Endothelial cell of umbilical vein (primary cell): ENCODE measurements around the gene PDLIM5. TPM values are rescaled to one million over a fixed set of nuclear protein-coding genes. Genes with fewer than 3 reads are reported as not detected.
A peak's percentile ranks its signal among the peaks of the same experiment; 100 is the strongest.

Source experiments
- BruUV-seq: library from RNA; stranded (reverse); fragments of 400-500 nt; replicated peaks from 2 replicates; lab custom pipeline; 2021; lab: Mats Ljungman, UMichigan
- CTCF ChIA-PET: fragments of 300-600, 350-600 bp; sonication (Branson Sonifier 250); formaldehyde crosslinking; loops from one replicate; lab custom pipeline; 2021; ENCODE audit warnings: antibody characterized with exemption, inconsistent platforms; lab: Charles Lee
- POLR2A ChIA-PET: fragments of 300-600, 350-600 bp; sonication (Branson Sonifier 250); formaldehyde crosslinking; loops from one replicate; lab custom pipeline; 2021; ENCODE audit warnings: antibody characterized with exemption, inconsistent platforms; lab: Charles Lee
- DNase-seq: peaks from one replicate; pipeline ENCODE4 v3.0.0-alpha.2; 2011; ENCODE audit warnings: low read depth, low spot score
- FAIRE-seq: peaks from 2 replicates; lab custom pipeline; 2011; peaks lifted over from hg19 to GRCh38; lab: Jason Lieb, UNC
- H2AFZ ChIP-seq: 2 replicates; pipeline ENCODE4 v1.6.0; 2012; ENCODE audit warnings: low read depth, low read length, control low read depth, inconsistent platforms
- H3K27ac ChIP-seq: 2 replicates; pipeline ENCODE4 v1.5.1; 2011; ENCODE audit warnings: low read depth, mild to moderate bottlenecking, control low read depth, low read length, moderate library complexity; ENCODE audit not compliant: insufficient read depth
- H3K27me3 ChIP-seq, 2 experiments: 2 replicates each; pipeline versions ENCODE4 v1.6.0 to v1.6.1; 2011; ENCODE audit warnings: low read length in 2 of 2, mixed read lengths in 1 of 2; ENCODE audit not compliant: control insufficient read depth in 2 of 2, insufficient read depth in 2 of 2
- H3K36me3 ChIP-seq, 2 experiments: 2 replicates in 1 of 2; 3 replicates in 1 of 2; pipeline ENCODE4 v1.5.1; 2011; ENCODE audit warnings: low read length in 2 of 2, mild to moderate bottlenecking in 1 of 2, moderate library complexity in 1 of 2; ENCODE audit not compliant: control insufficient read depth in 2 of 2, insufficient read depth in 2 of 2; ENCODE audit errors: extremely low read depth in 1 of 2
- H3K4me1 ChIP-seq: 3 replicates; pipeline ENCODE4 v1.5.1; 2011; ENCODE audit warnings: mild to moderate bottlenecking, low read length; ENCODE audit not compliant: control insufficient read depth, insufficient read depth; ENCODE audit errors: extremely low read depth
- H3K4me2 ChIP-seq: 2 replicates; pipeline ENCODE4 v1.6.1; 2011; ENCODE audit warnings: low read length, control low read depth, mixed read lengths; ENCODE audit not compliant: insufficient read depth
- H3K4me3 ChIP-seq, 3 experiments: fragments of 200-600 bp in 1 of 3; sonication (generic), shearing (Covaris generic) in 1 of 3; replicated peaks in 1 of 3; 2 replicates each; pipeline ENCODE4 v1.5.1; 2011 to 2016; ENCODE audit warnings: control low read depth in 3 of 3, low read length in 3 of 3, mild to moderate bottlenecking in 2 of 3, inconsistent platforms in 1 of 3, low read depth in 1 of 3, moderate library complexity in 1 of 3; ENCODE audit not compliant: insufficient read depth in 1 of 3
- H3K79me2 ChIP-seq: 2 replicates; pipeline ENCODE4 v1.6.0; 2012; ENCODE audit warnings: low read length, inconsistent platforms; ENCODE audit not compliant: control insufficient read depth, insufficient read depth
- H3K9ac ChIP-seq: replicated peaks from 2 replicates; pipeline ENCODE3; 2011; ENCODE audit warnings: low read length, control low read depth; ENCODE audit not compliant: insufficient read depth; ENCODE audit errors: extremely low read depth
- H3K9me1 ChIP-seq: replicated peaks from 3 replicates; pipeline ENCODE4 v1.6.0; 2011; ENCODE audit warnings: mild to moderate bottlenecking, low read length; ENCODE audit not compliant: control insufficient read depth, insufficient read depth; ENCODE audit errors: extremely low read depth
- H3K9me3 ChIP-seq: replicated peaks from 2 replicates; pipeline ENCODE4 v1.5.1; 2012; ENCODE audit warnings: low read length, inconsistent platforms; ENCODE audit not compliant: control insufficient read depth, insufficient read depth
- H4K20me1 ChIP-seq: replicated peaks from 2 replicates; pipeline ENCODE3; 2011; ENCODE audit warnings: mild to moderate bottlenecking, low read length; ENCODE audit not compliant: control insufficient read depth, insufficient read depth; ENCODE audit errors: extremely low read depth
- EZH2 ChIP-seq: IDR thresholded peaks from 2 replicates; pipeline ENCODE4 v1.6.1; 2012; ENCODE audit warnings: borderline replicate concordance, low read depth, mild to moderate bottlenecking, moderate library complexity, low read length, inconsistent platforms; ENCODE audit not compliant: severe bottlenecking
- FOS ChIP-seq: IDR thresholded peaks from 2 replicates; pipeline ENCODE4 v1.6.1; 2011; ENCODE audit warnings: mild to moderate bottlenecking, low read length, moderate library complexity, borderline replicate concordance; ENCODE audit not compliant: insufficient read depth
- GATA2 ChIP-seq: IDR thresholded peaks from 2 replicates; pipeline ENCODE4 v1.7.0; 2011; ENCODE audit warnings: low read depth, mild to moderate bottlenecking, moderate library complexity, mixed read lengths, low read length; ENCODE audit not compliant: insufficient read length, insufficient read depth
- JUN ChIP-seq: IDR thresholded peaks from 2 replicates; pipeline ENCODE4 v1.6.1; 2011; ENCODE audit warnings: borderline replicate concordance, low read depth; ENCODE audit not compliant: insufficient read length, insufficient read depth
- MYC ChIP-seq: IDR thresholded peaks from one replicate; pipeline ENCODE4 v1.6.1; 2011; ENCODE audit warnings: mild to moderate bottlenecking, low read depth, low read length
- POLR2A ChIP-seq: IDR thresholded peaks from 2 replicates; pipeline ENCODE4 v1.6.1; 2012; ENCODE audit warnings: low read depth, mild to moderate bottlenecking, control low read depth, low read length
- POLR2AphosphoS5 ChIP-seq: IDR thresholded peaks from 2 replicates; pipeline ENCODE4 v1.6.1; 2012; ENCODE audit warnings: low read depth, mild to moderate bottlenecking, control low read depth, low read length, moderate library complexity; ENCODE audit not compliant: insufficient read depth
- dilution Hi-C: fragments of 300-500 bp; cut with MboI; formaldehyde crosslinking; loops from one replicate; pipeline ENCODE4 v1.15.0; 2019; ENCODE audit warnings: low sequenced_read_pairs; ENCODE audit not compliant: extremely low pct_ligation_motif_present
- intact Hi-C: fragments of 100-400 bp; cut with micrococcal nuclease; formaldehyde crosslinking; loops from one replicate; pipeline ENCODE4 v1.10.0; 2022
- polyA plus RNA-seq, 4 experiments: library from polyadenylated mRNA; depleted of rRNA in 3 of 4; stranded (reverse) in 3 of 4; unstranded in 1 of 4; fragments of >200 nt; gene quantifications; 2 replicates each; pipeline versions ENCODE4 v1.2.1 to v1.2.3, GENCODE V29; 2011 to 2012; ENCODE audit warnings: missing spikeins in 1 of 4
- total RNA-seq: library from RNA; stranded (reverse); gene quantifications from 2 replicates; pipeline ENCODE4 v1.2.3, GENCODE V29; 2021
- TF ChIP-seq, protein P1 (sequence below): IDR thresholded peaks from 2 replicates; pipeline ENCODE4 v1.6.1; 2011; ENCODE audit not compliant: insufficient read depth, insufficient read length
- TF ChIP-seq, protein P2 (sequence below), 2 donors: IDR thresholded peaks; 1 replicate in 1 of 2; 2 replicates in 1 of 2; pipeline ENCODE4 v1.5.1; 2011; ENCODE audit warnings: low read length in 2 of 2, mild to moderate bottlenecking in 2 of 2, moderate library complexity in 2 of 2, control low read depth in 1 of 2, inconsistent platforms in 1 of 2, low read depth in 1 of 2; ENCODE audit not compliant: insufficient read depth in 1 of 2; ENCODE audit errors: extremely low read depth in 1 of 2

Gene PDLIM5
- total and polyA plus RNA-seq, 2 donors (not counting 3 experiments of a cell fraction or from before 2014, with no cell fraction given): 243 to 310 TPM

DNA sequence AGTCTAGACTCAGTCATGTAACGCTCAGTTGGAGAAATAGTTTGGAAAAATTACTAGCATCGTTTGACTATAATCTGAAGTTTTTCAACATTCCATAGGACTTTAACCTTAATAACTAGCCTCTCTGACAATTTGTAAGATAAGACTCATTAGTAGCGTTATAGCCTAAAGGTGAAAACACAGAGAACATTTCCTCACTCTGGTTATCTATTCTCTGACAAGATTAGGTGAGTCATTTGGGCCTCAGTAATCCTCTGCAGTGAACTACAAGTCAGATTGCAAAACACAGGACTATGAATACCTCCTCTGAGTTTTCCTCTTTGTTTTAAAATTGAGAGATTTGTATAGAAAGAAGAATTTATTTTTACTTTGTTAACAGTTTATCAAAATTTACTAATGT, 31.8 kb upstream of the PDLIM5 start:
- H3K9me3 ChIP-seq: no peaks in the 10 kb centered on the region
- BruUV-seq: no TSS peak
- no peak overlapping the region for H2AFZ ChIP-seq
- CTCF ChIA-PET: no interaction called here
- H3K4me2 ChIP-seq: no peak overlapping the region
- H3K27me3 ChIP-seq: no peaks in the 10 kb centered on the region
- H3K4me1 ChIP-seq: no peaks in the 10 kb centered on the region
- intact Hi-C loops (no loop called here), dilution Hi-C loops (no loop called here)
- H4K20me1 ChIP-seq: no peaks in the 10 kb centered on the region
- no peaks in the 10 kb centered on the region for H3K36me3 ChIP-seq
- H3K9me1 ChIP-seq: no peaks in the 10 kb centered on the region
- TF ChIP-seq POLR2A: no peak
- TF ChIP-seq, protein P1, sequence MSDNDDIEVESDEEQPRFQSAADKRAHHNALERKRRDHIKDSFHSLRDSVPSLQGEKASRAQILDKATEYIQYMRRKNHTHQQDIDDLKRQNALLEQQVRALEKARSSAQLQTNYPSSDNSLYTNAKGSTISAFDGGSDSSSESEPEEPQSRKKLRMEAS: no peak
- TF ChIP-seq POLR2AphosphoS5: no peak
- no peak for TF ChIP-seq GATA2
- no peak for TF ChIP-seq MYC
- TF ChIP-seq FOS: peak; percentile 17
- TF ChIP-seq EZH2: no peak
- no peak for TF ChIP-seq JUN
- TF ChIP-seq, protein P2, sequence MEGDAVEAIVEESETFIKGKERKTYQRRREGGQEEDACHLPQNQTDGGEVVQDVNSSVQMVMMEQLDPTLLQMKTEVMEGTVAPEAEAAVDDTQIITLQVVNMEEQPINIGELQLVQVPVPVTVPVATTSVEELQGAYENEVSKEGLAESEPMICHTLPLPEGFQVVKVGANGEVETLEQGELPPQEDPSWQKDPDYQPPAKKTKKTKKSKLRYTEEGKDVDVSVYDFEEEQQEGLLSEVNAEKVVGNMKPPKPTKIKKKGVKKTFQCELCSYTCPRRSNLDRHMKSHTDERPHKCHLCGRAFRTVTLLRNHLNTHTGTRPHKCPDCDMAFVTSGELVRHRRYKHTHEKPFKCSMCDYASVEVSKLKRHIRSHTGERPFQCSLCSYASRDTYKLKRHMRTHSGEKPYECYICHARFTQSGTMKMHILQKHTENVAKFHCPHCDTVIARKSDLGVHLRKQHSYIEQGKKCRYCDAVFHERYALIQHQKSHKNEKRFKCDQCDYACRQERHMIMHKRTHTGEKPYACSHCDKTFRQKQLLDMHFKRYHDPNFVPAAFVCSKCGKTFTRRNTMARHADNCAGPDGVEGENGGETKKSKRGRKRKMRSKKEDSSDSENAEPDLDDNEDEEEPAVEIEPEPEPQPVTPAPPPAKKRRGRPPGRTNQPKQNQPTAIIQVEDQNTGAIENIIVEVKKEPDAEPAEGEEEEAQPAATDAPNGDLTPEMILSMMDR (IDR thresholded peaks at IDR 0.05; ENCODE audit: extremely low read depth in 1 of 2, insufficient read depth in 1 of 2, low read depth in 1 of 2, low read length in 2 of 2): no peak
- FAIRE-seq: no peak
- no peaks in the 10 kb centered on the region for H3K79me2 ChIP-seq
- H3K4me3 ChIP-seq: no peak overlapping the region
- no peak overlapping the region for H3K9ac ChIP-seq
- POLR2A ChIA-PET: no interaction called here
- no peak overlapping the region for H3K27ac ChIP-seq
- DNase-seq: no peak
